GM12892 (cell line): ENCODE data around the gene KAZN.

Experiments
- POLR2A ChIP-seq: IDR thresholded peaks from 2 replicates; pipeline ENCODE4 v1.6.1; 2011; ENCODE audit warnings: low read depth, low read length, control low read depth
- TAF1 ChIP-seq: IDR thresholded peaks from 2 replicates; pipeline ENCODE4 v1.6.1; 2011; ENCODE audit warnings: low read depth, mild to moderate bottlenecking, control low read depth, low read length, borderline replicate concordance

- TF ChIP-seq POLR2A: no peak
- no peak for TF ChIP-seq TAF1
These were observed 50.7 kb downstream of the KAZN start for GRCh38 chr1:14648896-14649855.
